ENCODE measurements around the gene STING1. TPM values are rescaled to one million over a fixed set of nuclear protein-coding genes. Genes with fewer than 3 reads are reported as not detected.
"Not testable (repeated sequence)": the region's sequence is repeated elsewhere in the genome, so short reads cannot be mapped to it uniquely, and the experiment has no call there.

The STING1 gene
- polyA plus RNA-seq, 1 experiment = 50.6 TPM

DNA sequence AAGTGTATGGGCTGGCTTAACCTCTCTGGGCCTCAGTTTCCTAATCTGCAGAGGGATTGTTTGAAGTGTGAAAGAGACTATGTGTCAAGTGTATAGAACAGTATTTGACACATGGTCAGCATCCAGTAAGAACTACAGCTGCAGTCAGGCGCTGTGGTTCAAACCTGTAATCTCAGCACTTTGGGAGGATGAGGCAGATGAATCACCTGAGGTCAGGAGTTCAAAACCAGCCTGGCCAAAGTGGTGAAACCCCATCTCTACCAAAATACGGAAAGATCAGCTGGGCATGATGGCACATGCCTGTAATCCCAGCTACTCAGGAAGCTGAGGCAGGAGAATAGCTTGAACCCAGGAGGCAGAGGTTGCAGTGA is 31.9 kb upstream of the STING1 start:
- no peak overlapping the region for H3K27ac ChIP-seq (ENCODE audit: low read depth, low read length)
- no peak for DNase-seq (ENCODE audit: low read depth, low spot score)
- ChIA-PET POLR2A (no interaction called here), CTCF (interaction anchor here (0.6 to 7.8 kb wide), 8 partner anchors 35 to 103 kb away, joined by 3 to 231 read pairs (median 3); no protein-coding TSS in a partner anchor)
- no peaks in the 10 kb centered on the region for H3K9me3 ChIP-seq (ENCODE audit: control insufficient read depth, insufficient read depth, low read length)
- H3K4me3 ChIP-seq (ENCODE audit: low read depth, low read length) = no peak overlapping the region
- H3K27me3 ChIP-seq (ENCODE audit: control insufficient read depth, insufficient read depth, low read length) = no peaks in the 10 kb centered on the region
- TF ChIP-seq, protein P1, sequence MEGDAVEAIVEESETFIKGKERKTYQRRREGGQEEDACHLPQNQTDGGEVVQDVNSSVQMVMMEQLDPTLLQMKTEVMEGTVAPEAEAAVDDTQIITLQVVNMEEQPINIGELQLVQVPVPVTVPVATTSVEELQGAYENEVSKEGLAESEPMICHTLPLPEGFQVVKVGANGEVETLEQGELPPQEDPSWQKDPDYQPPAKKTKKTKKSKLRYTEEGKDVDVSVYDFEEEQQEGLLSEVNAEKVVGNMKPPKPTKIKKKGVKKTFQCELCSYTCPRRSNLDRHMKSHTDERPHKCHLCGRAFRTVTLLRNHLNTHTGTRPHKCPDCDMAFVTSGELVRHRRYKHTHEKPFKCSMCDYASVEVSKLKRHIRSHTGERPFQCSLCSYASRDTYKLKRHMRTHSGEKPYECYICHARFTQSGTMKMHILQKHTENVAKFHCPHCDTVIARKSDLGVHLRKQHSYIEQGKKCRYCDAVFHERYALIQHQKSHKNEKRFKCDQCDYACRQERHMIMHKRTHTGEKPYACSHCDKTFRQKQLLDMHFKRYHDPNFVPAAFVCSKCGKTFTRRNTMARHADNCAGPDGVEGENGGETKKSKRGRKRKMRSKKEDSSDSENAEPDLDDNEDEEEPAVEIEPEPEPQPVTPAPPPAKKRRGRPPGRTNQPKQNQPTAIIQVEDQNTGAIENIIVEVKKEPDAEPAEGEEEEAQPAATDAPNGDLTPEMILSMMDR (IDR thresholded peaks at IDR 0.05; ENCODE audit: low read depth, low read length) = no peak

DNA sequence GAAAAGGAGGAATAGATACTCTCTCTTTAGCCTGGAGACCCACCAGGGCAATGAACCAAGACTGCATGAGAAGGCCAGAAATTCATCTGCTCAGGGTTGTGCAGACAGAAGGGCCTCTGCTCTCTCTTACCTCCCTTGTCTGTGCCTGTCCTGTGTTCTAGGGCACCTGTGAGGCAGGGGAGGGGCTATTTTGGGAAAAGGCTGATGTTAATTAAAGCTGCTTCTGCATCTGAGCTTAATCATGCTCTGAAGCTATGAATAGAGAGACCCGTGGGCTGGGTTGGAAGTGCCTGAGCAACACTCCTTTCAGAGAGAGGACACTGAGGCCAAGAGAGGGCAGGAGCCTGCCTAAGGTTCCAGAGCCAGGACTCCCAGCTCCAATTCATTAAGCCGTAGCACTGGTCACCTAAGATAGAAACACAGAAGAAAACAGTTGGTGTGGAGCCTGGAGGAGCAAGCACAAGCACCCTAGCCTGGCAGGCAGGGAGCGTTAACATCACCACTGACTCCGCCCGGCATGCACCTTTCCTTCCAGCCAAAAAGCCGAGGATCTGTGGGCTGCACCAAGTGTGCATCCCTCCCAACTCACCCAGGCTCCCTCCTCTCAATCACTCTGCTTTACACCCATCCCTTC is 31.4 kb upstream of the STING1 start:
- TF ChIP-seq, protein P1 (IDR thresholded peaks at IDR 0.05; ENCODE audit: low read depth, low read length) = no peak
- Histone ChIP-seq H3K4me3 (ENCODE audit: low read depth, low read length) (no peak overlapping the region), H3K9me3 (ENCODE audit: control insufficient read depth, insufficient read depth, low read length) (no peaks in the 10 kb centered on the region), H3K27ac (ENCODE audit: low read depth, low read length) (no peak overlapping the region), H3K27me3 (ENCODE audit: control insufficient read depth, insufficient read depth, low read length) (no peaks in the 10 kb centered on the region)
- POLR2A ChIA-PET = no interaction called here
- DNase-seq (ENCODE audit: low read depth, low spot score) = no peak
- CTCF ChIA-PET = interaction anchor here (0.6 to 7.8 kb wide), 11 partner anchors 32 to 103 kb away, joined by 3 to 231 read pairs (median 5); partner anchors contain the start of gene STING1

DNA sequence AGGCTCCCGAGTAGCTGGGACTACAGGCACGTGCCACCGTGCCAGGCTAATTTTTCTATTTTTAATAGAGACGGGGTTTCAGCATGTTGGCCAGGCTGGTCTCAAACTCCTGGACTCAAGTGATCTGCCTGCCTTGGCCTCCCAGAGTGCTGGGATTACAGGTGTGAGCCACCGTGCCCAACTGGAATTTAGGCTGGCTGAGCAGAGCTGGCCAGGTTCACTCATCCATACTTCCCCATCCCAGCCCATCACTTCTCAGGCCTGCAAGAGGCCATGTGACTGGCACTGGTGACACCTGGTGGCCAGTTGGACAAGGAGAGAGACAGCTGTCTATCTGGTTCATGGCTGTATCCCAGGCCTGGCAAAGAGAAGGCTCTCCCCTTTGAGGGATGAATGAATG is 30.9 kb upstream of the STING1 start:
- TF ChIP-seq, protein P1 (IDR thresholded peaks at IDR 0.05; ENCODE audit: low read depth, low read length) = peak; percentile 68
- POLR2A ChIA-PET; H3K9me3 ChIP-seq (ENCODE audit: control insufficient read depth, insufficient read depth, low read length); H3K27me3 ChIP-seq (ENCODE audit: control insufficient read depth, insufficient read depth, low read length); H3K27ac ChIP-seq (ENCODE audit: low read depth, low read length); H3K4me3 ChIP-seq (ENCODE audit: low read depth, low read length): not testable (repeated sequence)
- DNase-seq (ENCODE audit: low read depth, low spot score) = peak; percentile 37
- CTCF ChIA-PET = interaction anchor here (0.6 to 7.8 kb wide), 12 partner anchors 9 to 233 kb away, joined by 3 to 231 read pairs (median 4); partner anchors contain the start of gene STING1

DNA sequence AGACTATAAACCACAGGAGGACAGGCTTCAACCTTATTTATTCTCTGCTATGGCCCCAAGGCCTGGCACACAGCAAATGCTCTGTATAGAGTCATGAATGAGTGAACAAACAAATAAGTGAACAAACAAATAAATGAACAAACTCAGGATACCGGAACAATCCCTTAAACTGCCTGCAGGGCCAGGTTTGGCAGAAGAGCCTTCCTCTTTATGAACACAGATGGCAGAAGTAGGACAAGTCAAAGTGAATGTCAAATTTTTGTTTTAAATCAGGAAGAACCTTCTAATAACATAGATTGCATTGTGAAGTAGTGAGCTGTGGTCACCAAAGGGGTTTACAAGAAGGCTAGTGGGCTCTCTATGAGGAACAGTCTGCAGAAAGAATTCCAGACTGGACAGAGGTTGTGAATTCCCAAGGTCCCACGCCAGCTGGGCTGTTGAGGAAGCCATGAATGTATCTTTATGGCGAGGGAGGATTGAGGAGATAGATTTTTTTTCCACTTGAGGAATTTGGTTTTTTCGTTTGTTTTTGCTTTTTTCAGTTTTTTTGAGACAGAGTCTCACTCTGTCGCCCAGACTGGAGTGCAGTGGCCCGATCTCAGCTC is 30.3 kb upstream of the STING1 start:
- Histone ChIP-seq H3K4me3 (ENCODE audit: low read depth, low read length) (no peak overlapping the region), H3K9me3 (ENCODE audit: control insufficient read depth, insufficient read depth, low read length) (no peaks in the 10 kb centered on the region), H3K27ac (ENCODE audit: low read depth, low read length) (no peak overlapping the region), H3K27me3 (ENCODE audit: control insufficient read depth, insufficient read depth, low read length) (no peaks in the 10 kb centered on the region)
- POLR2A ChIA-PET = no interaction called here
- TF ChIP-seq, protein P1 (IDR thresholded peaks at IDR 0.05; ENCODE audit: low read depth, low read length) = 0 out of 2 replicates have a peak, but pooled peaks have one; percentile 8
- CTCF ChIA-PET = interaction anchor here (0.6 to 7.8 kb wide), 7 partner anchors 9 to 232 kb away, joined by 3 to 231 read pairs (median 4); partner anchors contain the start of gene STING1
- DNase-seq (ENCODE audit: low read depth, low spot score) = no peak

DNA sequence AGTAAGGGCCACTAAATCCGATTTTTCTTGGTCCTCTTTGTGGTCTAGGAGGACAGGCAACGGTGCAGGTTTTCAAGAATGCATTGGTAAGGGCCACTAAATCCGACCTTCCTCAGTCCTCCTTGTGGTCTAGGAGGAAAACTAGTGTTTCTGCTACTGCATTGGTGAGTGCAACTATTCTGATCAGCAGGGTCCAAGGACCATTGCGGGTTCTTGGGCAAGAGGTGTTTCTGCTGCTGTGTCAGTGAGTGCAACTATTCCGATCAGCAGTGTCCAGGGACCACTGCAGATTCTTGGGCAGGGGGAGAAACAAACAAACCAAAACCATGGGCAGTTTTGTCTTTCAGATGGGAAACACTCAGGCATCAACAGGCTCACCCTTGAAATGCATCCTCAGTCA is 22.2 kb upstream of the STING1 start:
- CTCF ChIA-PET = interaction anchor here (0.9 kb wide), 1 partner anchor 8 kb away, joined by 3 read pairs; no protein-coding TSS in a partner anchor
- H3K4me3 ChIP-seq (ENCODE audit: low read depth, low read length); H3K27me3 ChIP-seq (ENCODE audit: control insufficient read depth, insufficient read depth, low read length); POLR2A ChIA-PET; H3K27ac ChIP-seq (ENCODE audit: low read depth, low read length); H3K9me3 ChIP-seq (ENCODE audit: control insufficient read depth, insufficient read depth, low read length); DNase-seq (ENCODE audit: low read depth, low spot score): not testable (repeated sequence)

DNA sequence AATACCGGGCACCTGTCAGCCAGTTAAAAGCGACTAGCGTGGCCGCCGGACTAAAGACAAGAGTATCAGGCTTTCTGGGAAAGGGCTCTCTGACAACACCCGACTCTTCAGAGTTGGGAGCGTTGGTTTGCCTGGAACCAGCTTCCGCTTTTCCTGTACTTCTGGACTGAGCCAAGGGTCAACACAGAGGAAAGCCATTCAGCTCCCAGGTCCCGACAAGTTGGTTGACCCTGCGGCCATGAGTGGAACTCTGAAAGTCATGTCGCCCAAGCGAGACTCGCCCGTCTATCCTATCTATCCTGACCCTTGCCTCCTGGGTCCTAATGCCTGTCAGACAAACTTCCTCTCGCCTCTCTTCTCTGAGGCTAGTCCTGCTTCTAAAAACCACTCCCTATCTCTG is 21.3 kb upstream of the STING1 start:
- H3K27me3 ChIP-seq (ENCODE audit: control insufficient read depth, insufficient read depth, low read length); H3K27ac ChIP-seq (ENCODE audit: low read depth, low read length); H3K9me3 ChIP-seq (ENCODE audit: control insufficient read depth, insufficient read depth, low read length); DNase-seq (ENCODE audit: low read depth, low spot score); H3K4me3 ChIP-seq (ENCODE audit: low read depth, low read length); POLR2A ChIA-PET: not testable (repeated sequence)
- CTCF ChIA-PET = interaction anchor here (0.9 to 2.5 kb wide), 3 partner anchors 9 to 22 kb away, joined by 3 to 6 read pairs (median 3); partner anchors contain the start of gene STING1

DNA sequence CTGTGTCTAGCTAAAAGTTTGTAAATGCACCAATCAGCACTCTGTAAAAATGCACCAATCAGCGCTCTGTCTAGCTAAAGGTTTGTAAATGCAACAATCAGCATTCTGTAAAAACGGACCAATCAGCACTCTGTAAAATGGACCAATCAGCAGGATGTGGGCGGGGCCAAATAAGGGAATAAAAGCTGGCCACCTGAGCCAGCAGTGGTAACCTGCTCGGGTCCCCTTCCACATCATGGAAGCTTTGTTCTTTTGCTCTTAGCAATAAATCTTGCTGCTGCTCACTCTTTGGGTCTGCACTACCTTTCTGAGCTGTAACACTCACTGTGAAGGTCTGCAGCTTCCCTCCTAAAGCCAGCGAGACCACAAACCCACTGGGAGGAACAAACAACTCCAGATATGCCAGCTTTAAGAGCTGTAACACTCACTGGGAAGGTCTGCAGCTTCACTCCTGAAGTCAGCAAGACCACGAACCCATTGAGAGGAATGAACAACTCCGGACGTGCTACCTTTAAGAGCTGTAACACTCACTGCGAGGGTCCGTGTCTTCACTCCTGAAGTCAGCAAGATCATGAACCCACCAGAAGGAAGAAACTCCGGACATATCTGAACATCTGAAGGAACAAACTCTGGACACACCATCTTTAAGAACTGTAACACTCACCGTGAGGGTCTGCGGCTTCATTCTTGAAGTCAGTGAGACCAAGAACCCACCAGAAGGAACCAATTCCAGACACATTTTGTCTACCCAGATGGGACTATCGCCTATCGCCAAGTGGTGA is 20.7 kb upstream of the STING1 start:
- not testable (repeated sequence) for DNase-seq (ENCODE audit: low read depth, low spot score); H3K27me3 ChIP-seq (ENCODE audit: control insufficient read depth, insufficient read depth, low read length); H3K4me3 ChIP-seq (ENCODE audit: low read depth, low read length); H3K9me3 ChIP-seq (ENCODE audit: control insufficient read depth, insufficient read depth, low read length); H3K27ac ChIP-seq (ENCODE audit: low read depth, low read length)
- ChIA-PET POLR2A (interaction anchor here (1.0 kb wide), 1 partner anchor 22 kb away, joined by 3 read pairs; no protein-coding TSS in a partner anchor), CTCF (interaction anchor here (1.0 to 2.5 kb wide), 2 partner anchors 14 to 21 kb away, joined by 3 to 6 read pairs; partner anchors contain the start of gene STING1)

All from AG04450 (cell line).